HepG2 (cell line): ENCODE results near the gene CYP4X1. TPM values are rescaled to one million over a fixed set of nuclear protein-coding genes. Genes with fewer than 3 reads are reported as not detected.

Experiments
- ATAC-seq: fragments of 200-7000 bp; cut with Tn5 transposase; 3 replicates; pipeline ENCODE4 v1.9.1; 2020; ENCODE audit warnings: mild to moderate bottlenecking, moderate library complexity
- BruUV-seq: library from RNA; stranded (reverse); fragments of 400-500 nt; replicated peaks from 2 replicates; lab custom pipeline; 2021; lab: Mats Ljungman, UMichigan
- CTCF ChIA-PET: fragments of 300-600 bp; formaldehyde crosslinking; extraction: SDS; loops from one replicate; lab custom pipeline; 2021; ENCODE audit warnings: low total read pairs, inconsistent platforms, low intra/inter-chr PET ratio; lab: Yijun Ruan, JAX
- POLR2A ChIA-PET: fragments of 350-600 bp; sonication (Branson Sonifier 250); formaldehyde crosslinking; loops from one replicate; lab custom pipeline; 2020; ENCODE audit warnings: antibody characterized with exemption, inconsistent platforms; lab: Yijun Ruan, JAX
- DNase-seq: peaks from one replicate; pipeline ENCODE4 v3.0.0-alpha.2; 2015; ENCODE audit warnings: low spot score
- FAIRE-seq: peaks from 3 replicates; lab custom pipeline; 2011; peaks lifted over from hg19 to GRCh38; lab: Jason Lieb, UNC
- H2AFZ ChIP-seq: one replicate; pipeline ENCODE4 v1.6.1; 2011; ENCODE audit warnings: low read length, inconsistent platforms
- H3K27ac ChIP-seq: fragments of 300-600 bp; 3 replicates; pipeline ENCODE4 v1.8.0; 2011; ENCODE audit warnings: mixed run types, mild to moderate bottlenecking, mixed read lengths, low read length, inconsistent platforms; ENCODE audit not compliant: insufficient read depth; ENCODE audit errors: extremely low read length
- H3K27me3 ChIP-seq, 2 experiments: fragments of 200-600 bp in 1 of 2; 2 replicates in 1 of 2; 3 replicates in 1 of 2; pipeline versions ENCODE4 v1.6.0 to v1.8.0; 2011; ENCODE audit warnings: low read length in 2 of 2, mild to moderate bottlenecking in 2 of 2, moderate library complexity in 2 of 2, inconsistent platforms in 1 of 2; ENCODE audit not compliant: insufficient read depth in 2 of 2, control insufficient read depth in 1 of 2
- H3K36me3 ChIP-seq, 2 experiments: fragments of 200-600 bp in 1 of 2; replicated peaks in 1 of 2; 2 replicates in 1 of 2; 3 replicates in 1 of 2; pipeline versions ENCODE4 v1.5.1 to v1.8.0; 2011; ENCODE audit warnings: low read length in 2 of 2, inconsistent platforms in 1 of 2; ENCODE audit not compliant: insufficient read depth in 2 of 2, control insufficient read depth in 1 of 2
- H3K4me1 ChIP-seq: 2 replicates; pipeline ENCODE4 v1.5.1; 2012; ENCODE audit warnings: low read length, inconsistent platforms; ENCODE audit not compliant: insufficient read depth
- H3K4me2 ChIP-seq: 2 replicates; pipeline ENCODE4 v1.6.0; 2011; ENCODE audit warnings: low read depth, low read length, inconsistent platforms
- H3K4me3 ChIP-seq, 3 experiments: fragments of 200-600 bp in 1 of 3; sonication (generic), shearing (Covaris generic) in 1 of 3; replicated peaks in 1 of 3; 2 replicates each; pipeline ENCODE4 v1.5.1; 2011 to 2016; ENCODE audit warnings: low read length in 3 of 3, inconsistent platforms in 2 of 3, low read depth in 2 of 3, mild to moderate bottlenecking in 2 of 3, control low read depth in 1 of 3, mixed read lengths in 1 of 3; ENCODE audit not compliant: insufficient read depth in 1 of 3
- H3K79me2 ChIP-seq: one replicate; pipeline ENCODE4 v1.6.1; 2011; ENCODE audit warnings: low read length, inconsistent platforms; ENCODE audit not compliant: insufficient read depth
- H3K9ac ChIP-seq: 2 replicates; pipeline ENCODE4 v1.6.0; 2011; ENCODE audit warnings: mild to moderate bottlenecking, low read depth, low read length, inconsistent platforms; ENCODE audit not compliant: insufficient read depth
- H3K9me3 ChIP-seq: 2 replicates; pipeline ENCODE4 v1.5.1; 2012; ENCODE audit warnings: mild to moderate bottlenecking, low read length
- H4K20me1 ChIP-seq: 2 replicates; pipeline ENCODE4 v1.6.0; 2011; ENCODE audit warnings: inconsistent platforms, mild to moderate bottlenecking, low read length, moderate library complexity; ENCODE audit not compliant: insufficient read depth
- AKNA ChIP-seq: sonication (generic); formaldehyde crosslinking; IDR thresholded peaks from 2 replicates; pipeline ENCODE4 v1.4.0; 2020; ENCODE audit warnings: missing genetic modification reagents, borderline replicate concordance
- CHD4 ChIP-seq: fragments of 200-600 bp; sonication (generic); IDR thresholded peaks from 2 replicates; pipeline ENCODE4 v1.7.0; 2017; ENCODE audit warnings: mild to moderate bottlenecking, low read length, borderline replicate concordance
- DMTF1 ChIP-seq: sonication (generic); formaldehyde crosslinking; IDR thresholded peaks from 2 replicates; pipeline ENCODE4 v1.4.0; 2020; ENCODE audit warnings: mild to moderate bottlenecking, missing genetic modification reagents
- ELF1 ChIP-seq: sonication (generic); formaldehyde crosslinking; IDR thresholded peaks from 2 replicates; pipeline ENCODE4 v1.4.0; 2020; ENCODE audit warnings: missing genetic modification reagents
- KDM6A ChIP-seq: IDR thresholded peaks from 2 replicates; pipeline ENCODE4 v1.6.1; 2016; ENCODE audit warnings: low read depth
- PTBP1 ChIP-seq: fragments of 200-400 bp; formaldehyde crosslinking; IDR thresholded peaks from 2 replicates; pipeline ENCODE4 v1.6.1; 2018; ENCODE audit warnings: low read length, low read depth; ENCODE audit not compliant: poor library complexity, severe bottlenecking
- SOX5 ChIP-seq: IDR thresholded peaks from 2 replicates; pipeline ENCODE4 v1.6.1; 2016; ENCODE audit warnings: borderline replicate concordance
- SYNCRIP ChIP-seq: fragments of 200-400 bp; formaldehyde crosslinking; IDR thresholded peaks from 2 replicates; pipeline ENCODE4 v1.6.1; 2018; ENCODE audit warnings: mild to moderate bottlenecking, low read depth, low read length; ENCODE audit not compliant: insufficient read depth
- ZNF17 ChIP-seq: sonication (generic); formaldehyde crosslinking; IDR thresholded peaks from 2 replicates; pipeline ENCODE4 v1.5.0; 2020; ENCODE audit warnings: mild to moderate bottlenecking, missing genetic modification reagents
- ZNF264 ChIP-seq: sonication (generic); formaldehyde crosslinking; IDR thresholded peaks from 2 replicates; pipeline ENCODE4 v1.4.0; 2020; ENCODE audit warnings: missing genetic modification reagents
- ZNF30 ChIP-seq: sonication (generic); formaldehyde crosslinking; IDR thresholded peaks from 2 replicates; pipeline ENCODE4 v1.5.0; 2020; ENCODE audit warnings: mild to moderate bottlenecking, missing genetic modification reagents
- ZNF451 ChIP-seq: sonication (generic); formaldehyde crosslinking; IDR thresholded peaks from 2 replicates; pipeline ENCODE4 v1.5.0; 2020; ENCODE audit warnings: mild to moderate bottlenecking, missing genetic modification reagents
- WGBS: methylation state at CpG from one replicate; pipeline ENCODE4 v1.1.6; 2017; ENCODE audit warnings: low lambda C conversion rate; 5-methylcytosine and 5-hydroxymethylcytosine counted together
- in situ Hi-C: cut with HindIII; loops from 2 replicates; pipeline ENCODE4 v1.10.0; 2017; ENCODE audit warnings: low pct_unique_long_range_greater_than_20kb; ENCODE audit not compliant: extremely low pct_ligation_motif_present
- intact Hi-C: fragments of 100-400 bp; cut with micrococcal nuclease; formaldehyde crosslinking; loops from one replicate; pipeline ENCODE4 v1.10.0; 2022; ENCODE audit not compliant: unreplicated experiment
- polyA plus RNA-seq, 8 experiments: library from polyadenylated mRNA; depleted of rRNA in 3 of 8; stranded (reverse) in 7 of 8; unstranded in 1 of 8; fragments of >200 nt; fragmentation: Illumina TruSeq in 4 of 8; extraction: Trizol in 4 of 8; gene quantifications; 2 replicates each; pipeline versions ENCODE4 v1.2.1 to v1.2.3, GENCODE V29; 2011 to 2016; ENCODE audit warnings: low read depth in 4 of 8, missing spikeins in 1 of 8, mixed read lengths in 1 of 8; ENCODE audit not compliant: insufficient read depth in 1 of 8
- total RNA-seq, 5 experiments: library from RNA; depleted of rRNA; stranded (reverse); fragments of >200 nt; fragmentation: Illumina TruSeq; extraction: Trizol; gene quantifications; 2 replicates each; pipeline ENCODE4 v1.2.3, GENCODE V29; 2016; ENCODE audit warnings: low read depth in 1 of 5

CYP4X1 gene
- total and polyA plus RNA-seq, 2 of the 13 experiments (the other 11 are each of a cell fraction or from before 2014, with no cell fraction given): 0.07 TPM; not detected in 1

GRCh38 chr1:47059376-47059775 lies 35.9 kb downstream of the CYP4X1 start:
- Histone ChIP-seq H3K9me3 (no peaks in the 10 kb centered on the region), H3K4me3 (no peak overlapping the region), H3K27me3 (no peaks in the 10 kb centered on the region), H2AFZ (no peak overlapping the region), H3K9ac (no peak overlapping the region), H4K20me1 (no peaks in the 10 kb centered on the region), H3K4me2 (no peak overlapping the region), H3K4me1 (no peaks in the 10 kb centered on the region), H3K36me3 (no peaks in the 10 kb centered on the region), H3K79me2 (no peaks in the 10 kb centered on the region), H3K27ac (no peak overlapping the region)
- no TSS peak for BruUV-seq
- in situ Hi-C loops (no loop called here), intact Hi-C loops (no loop called here)
- 0% methylated on average over 1 of the region's 1 CpG for WGBS
- FAIRE-seq (no peak), ATAC-seq (no peak), DNase-seq (no peak)
- ChIA-PET CTCF (no interaction called here), POLR2A (no interaction called here)
- TF ChIP-seq PTBP1 (no peak), AKNA (CRISPR knock-in tag) (no peak), ZNF451 (no peak)

- H3K79me2 ChIP-seq: no peaks in the 10 kb centered on the region
- no peak within 1 kb of the TSS for H3K4me3 ChIP-seq
- intact Hi-C loops: no loop called here
- H3K9ac ChIP-seq: no peak within 1 kb of the TSS
- FAIRE-seq: no peak
- DNase-seq: no peak
- no peaks in the 10 kb centered on the region for H3K36me3 ChIP-seq
- no peak within 1 kb of the TSS for H3K4me2 ChIP-seq
- BruUV-seq: no TSS peak
- TF ChIP-seq SOX5: no peak
- TF ChIP-seq CHD4: no peak
- no peak for TF ChIP-seq ZNF264 (CRISPR knock-in tag)
- no peak for TF ChIP-seq ZNF30 (CRISPR knock-in tag)
- no peak for TF ChIP-seq KDM6A (CRISPR knock-in tag)
- no peak for TF ChIP-seq SYNCRIP
- TF ChIP-seq DMTF1 (CRISPR knock-in tag): no peak
- no peak for TF ChIP-seq ELF1 (CRISPR knock-in tag)
- no peak for TF ChIP-seq ZNF17 (CRISPR knock-in tag)
- ChIA-PET CTCF (no interaction called here), POLR2A (no interaction called here)
- H3K4me1 ChIP-seq: no peaks in the 10 kb centered on the region
- no peaks in the 10 kb centered on the region for H3K27me3 ChIP-seq
- H2AFZ ChIP-seq: no peak within 1 kb of the TSS
- no peak for ATAC-seq
- H3K27ac ChIP-seq: no peak within 1 kb of the TSS
- in situ Hi-C loops: no loop called here
- H3K9me3 ChIP-seq: no peaks in the 10 kb centered on the region
- H4K20me1 ChIP-seq: no peaks in the 10 kb centered on the region
These were observed 43.7 kb downstream of the CYP4X1 start, which contains the start of gene CYP4Z1 for GRCh38 chr1:47067097-47067594. Gene CYP4Z1, plus strand, starts transcription at chr1:47067231. Its CDS starts 260 bp downstream, at chr1:47067491.
